Panc1 (cell line): ENCODE measurements around the gene GCN1.

Experiments
- POLR2AphosphoS5 ChIP-seq: IDR thresholded peaks from 2 replicates; pipeline ENCODE4 v1.6.1; 2012; ENCODE audit warnings: mild to moderate bottlenecking, low read depth, low read length, moderate library complexity
- SIN3A ChIP-seq: IDR thresholded peaks from 2 replicates; pipeline ENCODE4 v1.6.1; 2012; ENCODE audit warnings: low read depth, mild to moderate bottlenecking, low read length, moderate library complexity, borderline replicate concordance; ENCODE audit not compliant: insufficient read depth
- TCF7L2 ChIP-seq: IDR thresholded peaks from 2 replicates; pipeline ENCODE4 v1.6.1; 2011; ENCODE audit warnings: mild to moderate bottlenecking, low read depth, low read length, inconsistent platforms
- TF ChIP-seq, protein P1 (sequence below): fragments of 450-650 bp; IDR thresholded peaks from 2 replicates; pipeline ENCODE4 v1.5.1; 2017; ENCODE audit warnings: mild to moderate bottlenecking
- TF ChIP-seq, protein P2 (sequence below), 2 experiments: IDR thresholded peaks; 2 replicates each; pipeline ENCODE4 v1.6.1; 2011 to 2012; ENCODE audit warnings: low read depth in 2 of 2, control low read depth in 1 of 2, low read length in 1 of 2, mild to moderate bottlenecking in 1 of 2, moderate library complexity in 1 of 2; ENCODE audit not compliant: insufficient read depth in 1 of 2

DNA sequence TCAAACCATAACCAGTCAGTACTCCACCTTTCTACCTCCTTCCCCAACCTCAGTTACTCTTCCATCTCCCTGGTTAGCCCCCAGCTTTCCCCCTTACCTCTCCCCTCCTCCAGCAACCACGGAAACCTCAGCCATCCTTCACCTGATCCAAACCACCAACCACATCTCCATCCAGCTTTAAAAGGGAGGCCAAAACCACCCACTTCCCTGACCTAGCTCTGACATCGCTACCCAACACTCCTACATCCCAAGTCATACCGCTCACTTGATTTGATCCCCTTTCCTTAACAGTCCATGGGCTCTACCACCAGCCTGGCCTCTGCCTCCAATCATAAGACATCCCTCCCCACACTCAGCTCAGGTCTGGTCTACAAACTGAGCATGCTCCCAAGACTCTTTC, 79.4 kb downstream of the GCN1 start:
- TF ChIP-seq POLR2AphosphoS5 (no peak), SIN3A (no peak), TCF7L2 (no peak)
- TF ChIP-seq, protein P1, sequence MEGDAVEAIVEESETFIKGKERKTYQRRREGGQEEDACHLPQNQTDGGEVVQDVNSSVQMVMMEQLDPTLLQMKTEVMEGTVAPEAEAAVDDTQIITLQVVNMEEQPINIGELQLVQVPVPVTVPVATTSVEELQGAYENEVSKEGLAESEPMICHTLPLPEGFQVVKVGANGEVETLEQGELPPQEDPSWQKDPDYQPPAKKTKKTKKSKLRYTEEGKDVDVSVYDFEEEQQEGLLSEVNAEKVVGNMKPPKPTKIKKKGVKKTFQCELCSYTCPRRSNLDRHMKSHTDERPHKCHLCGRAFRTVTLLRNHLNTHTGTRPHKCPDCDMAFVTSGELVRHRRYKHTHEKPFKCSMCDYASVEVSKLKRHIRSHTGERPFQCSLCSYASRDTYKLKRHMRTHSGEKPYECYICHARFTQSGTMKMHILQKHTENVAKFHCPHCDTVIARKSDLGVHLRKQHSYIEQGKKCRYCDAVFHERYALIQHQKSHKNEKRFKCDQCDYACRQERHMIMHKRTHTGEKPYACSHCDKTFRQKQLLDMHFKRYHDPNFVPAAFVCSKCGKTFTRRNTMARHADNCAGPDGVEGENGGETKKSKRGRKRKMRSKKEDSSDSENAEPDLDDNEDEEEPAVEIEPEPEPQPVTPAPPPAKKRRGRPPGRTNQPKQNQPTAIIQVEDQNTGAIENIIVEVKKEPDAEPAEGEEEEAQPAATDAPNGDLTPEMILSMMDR = no peak
- TF ChIP-seq, protein P2, sequence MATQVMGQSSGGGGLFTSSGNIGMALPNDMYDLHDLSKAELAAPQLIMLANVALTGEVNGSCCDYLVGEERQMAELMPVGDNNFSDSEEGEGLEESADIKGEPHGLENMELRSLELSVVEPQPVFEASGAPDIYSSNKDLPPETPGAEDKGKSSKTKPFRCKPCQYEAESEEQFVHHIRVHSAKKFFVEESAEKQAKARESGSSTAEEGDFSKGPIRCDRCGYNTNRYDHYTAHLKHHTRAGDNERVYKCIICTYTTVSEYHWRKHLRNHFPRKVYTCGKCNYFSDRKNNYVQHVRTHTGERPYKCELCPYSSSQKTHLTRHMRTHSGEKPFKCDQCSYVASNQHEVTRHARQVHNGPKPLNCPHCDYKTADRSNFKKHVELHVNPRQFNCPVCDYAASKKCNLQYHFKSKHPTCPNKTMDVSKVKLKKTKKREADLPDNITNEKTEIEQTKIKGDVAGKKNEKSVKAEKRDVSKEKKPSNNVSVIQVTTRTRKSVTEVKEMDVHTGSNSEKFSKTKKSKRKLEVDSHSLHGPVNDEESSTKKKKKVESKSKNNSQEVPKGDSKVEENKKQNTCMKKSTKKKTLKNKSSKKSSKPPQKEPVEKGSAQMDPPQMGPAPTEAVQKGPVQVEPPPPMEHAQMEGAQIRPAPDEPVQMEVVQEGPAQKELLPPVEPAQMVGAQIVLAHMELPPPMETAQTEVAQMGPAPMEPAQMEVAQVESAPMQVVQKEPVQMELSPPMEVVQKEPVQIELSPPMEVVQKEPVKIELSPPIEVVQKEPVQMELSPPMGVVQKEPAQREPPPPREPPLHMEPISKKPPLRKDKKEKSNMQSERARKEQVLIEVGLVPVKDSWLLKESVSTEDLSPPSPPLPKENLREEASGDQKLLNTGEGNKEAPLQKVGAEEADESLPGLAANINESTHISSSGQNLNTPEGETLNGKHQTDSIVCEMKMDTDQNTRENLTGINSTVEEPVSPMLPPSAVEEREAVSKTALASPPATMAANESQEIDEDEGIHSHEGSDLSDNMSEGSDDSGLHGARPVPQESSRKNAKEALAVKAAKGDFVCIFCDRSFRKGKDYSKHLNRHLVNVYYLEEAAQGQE (IDR thresholded peaks at IDR 0.05; ENCODE audit: insufficient read depth in 1 of 2, low read depth in 2 of 2, low read length in 1 of 2) = no peak
